Osteoblast (primary cell): ENCODE measurements around the gene ANTXRL. TPM values are rescaled to one million over a fixed set of nuclear protein-coding genes. Genes with fewer than 3 reads are reported as not detected.

ENCODE experiments used
- DNase-seq: peaks from one replicate; pipeline ENCODE4 v3.0.0; 2011; ENCODE audit warnings: low spot score, mixed read lengths; ENCODE audit not compliant: insufficient read length; ENCODE audit errors: missing footprints
- H2AFZ ChIP-seq: 2 replicates; pipeline ENCODE4 v1.6.0; 2011; ENCODE audit warnings: mild to moderate bottlenecking, low read length
- H3K27ac ChIP-seq: 2 replicates; pipeline ENCODE4 v1.5.1; 2011; ENCODE audit warnings: mild to moderate bottlenecking, low read depth, low read length, moderate library complexity
- H3K27me3 ChIP-seq: 2 replicates; pipeline ENCODE4 v1.6.0; 2012; ENCODE audit warnings: mild to moderate bottlenecking, control low read depth, inconsistent platforms, low read length, moderate library complexity; ENCODE audit not compliant: insufficient read depth
- H3K36me3 ChIP-seq: 2 replicates; pipeline ENCODE4 v1.5.1; 2011; ENCODE audit warnings: mild to moderate bottlenecking, low read length, control low read depth, moderate library complexity; ENCODE audit not compliant: insufficient read depth
- H3K4me1 ChIP-seq: 2 replicates; pipeline ENCODE4 v1.5.1; 2011; ENCODE audit warnings: mild to moderate bottlenecking, low read length, control low read depth, moderate library complexity; ENCODE audit not compliant: insufficient read depth
- H3K4me2 ChIP-seq: 2 replicates; pipeline ENCODE4 v1.6.0; 2011; ENCODE audit warnings: mild to moderate bottlenecking, low read length; ENCODE audit not compliant: insufficient read depth
- H3K4me3 ChIP-seq: fragments of 200-600 bp; sonication (generic); 3 replicates; pipeline ENCODE4 v1.5.1; 2012; ENCODE audit warnings: mild to moderate bottlenecking, low read length, inconsistent platforms; ENCODE audit not compliant: insufficient read depth
- H3K79me2 ChIP-seq: 2 replicates; pipeline ENCODE4 v1.6.0; 2012; ENCODE audit warnings: mild to moderate bottlenecking, low read length, control low read depth, inconsistent platforms; ENCODE audit not compliant: insufficient read depth
- H3K9me3 ChIP-seq: 2 replicates; pipeline ENCODE4 v1.5.1; 2011; ENCODE audit warnings: low read depth, low read length, control low read depth
- H4K20me1 ChIP-seq: 2 replicates; pipeline ENCODE4 v1.6.0; 2012; ENCODE audit warnings: mild to moderate bottlenecking, low read length, control low read depth; ENCODE audit not compliant: insufficient read depth
- CTCF ChIP-seq: IDR thresholded peaks from 2 replicates; pipeline ENCODE4 v1.5.1; 2011; ENCODE audit warnings: mild to moderate bottlenecking, low read depth, low read length, moderate library complexity; ENCODE audit errors: extremely low read depth
- total RNA-seq: library from RNA; depleted of rRNA; stranded (reverse); fragments of >200 nt; gene quantifications from 2 replicates; pipeline ENCODE4 v1.2.3, GENCODE V29; 2012

The ANTXRL gene
- total RNA-seq, result not detected in 2 replicates

- no peak for TF ChIP-seq CTCF
- Histone ChIP-seq H3K27ac (no peak within 1 kb of the TSS), H3K4me3 (no peak within 1 kb of the TSS), H3K36me3 (no peaks in the 10 kb centered on the region), H3K4me2 (no peak within 1 kb of the TSS), H3K79me2 (no peaks in the 10 kb centered on the region), H3K9me3 (no peaks in the 10 kb centered on the region), H4K20me1 (no peaks in the 10 kb centered on the region), H3K27me3 (peaks cover 29% of the 10 kb centered on the region), H2AFZ (no peak within 1 kb of the TSS), H3K4me1 (no peaks in the 10 kb centered on the region)
- no peak for DNase-seq
Observed at GRCh38 chr10:46286991-46287693, at the start of gene ANTXRL. Gene ANTXRL (plus strand): TSS chr10:46286997. CDS start chr10:46287263, 266 bp downstream.

- H3K4me1 ChIP-seq, result no peaks in the 10 kb centered on the region
- DNase-seq, result no peak
- no peak overlapping the region for H2AFZ ChIP-seq
- H3K27ac ChIP-seq, result no peak overlapping the region
- no peak for TF ChIP-seq CTCF
- H3K36me3 ChIP-seq, result no peaks in the 10 kb centered on the region
- no peak overlapping the region for H3K4me2 ChIP-seq
- H3K4me3 ChIP-seq, result no peak overlapping the region
- H4K20me1 ChIP-seq, result no peaks in the 10 kb centered on the region
- H3K79me2 ChIP-seq, result no peaks in the 10 kb centered on the region
- H3K9me3 ChIP-seq, result no peaks in the 10 kb centered on the region
- H3K27me3 ChIP-seq, result peaks cover 6% of the 10 kb centered on the region
Observed at GRCh38 chr10:46237815-46238510, 48.8 kb upstream of the ANTXRL start.

GRCh38 chr10:46239247-46239646 is 47.5 kb upstream of the ANTXRL start:
- Histone ChIP-seq H3K27ac (no peak overlapping the region), H2AFZ (no peak overlapping the region)
- no peak for DNase-seq

More at GRCh38 chr10:46239247-46239646, 47.5 kb upstream of the ANTXRL start:
- H3K4me3 ChIP-seq, result no peak overlapping the region
- peaks cover 11% of the 10 kb centered on the region for H3K27me3 ChIP-seq
- H4K20me1 ChIP-seq, result no peaks in the 10 kb centered on the region
- no peaks in the 10 kb centered on the region for H3K36me3 ChIP-seq
- H3K9me3 ChIP-seq, result no peaks in the 10 kb centered on the region
- TF ChIP-seq CTCF, result no peak
- H3K4me1 ChIP-seq, result no peaks in the 10 kb centered on the region
- H3K4me2 ChIP-seq, result no peak overlapping the region
- no peaks in the 10 kb centered on the region for H3K79me2 ChIP-seq
